ENCODE measurements around the gene NENF. TPM values are rescaled to one million over a fixed set of nuclear protein-coding genes. Genes with fewer than 3 reads are reported as not detected.

NENF gene
- total RNA-seq, 1 experiment from 2014 or later: 51.0 TPM

DNA sequence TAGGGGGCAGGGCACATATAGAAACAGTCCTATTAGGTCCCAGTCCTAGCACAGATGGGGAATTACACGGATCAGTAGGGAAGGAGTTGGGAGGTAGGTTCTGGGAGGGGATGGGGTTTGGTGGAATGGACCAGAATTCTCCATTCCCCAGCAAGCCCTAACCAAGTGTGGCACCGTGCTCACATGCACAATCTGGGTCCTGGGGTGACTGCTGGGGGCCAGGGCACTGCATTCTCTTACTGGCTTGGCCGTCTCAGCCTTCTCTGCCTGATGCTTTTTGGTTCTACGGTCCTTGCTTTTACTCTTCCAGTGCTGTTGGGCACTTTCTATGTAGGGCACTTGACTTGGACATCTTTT, 53.9 kb downstream of the NENF start:
- Histone ChIP-seq H3K4me3 (ENCODE audit: low read depth, low read length, poor library complexity, severe bottlenecking) (no peak overlapping the region), H3K27me3 (replicated peaks; ENCODE audit: insufficient read depth, low read depth, low read length, poor library complexity) (no peaks in the 10 kb centered on the region), H3K9me3 (ENCODE audit: low read depth, low read length, poor library complexity, severe bottlenecking) (no peaks in the 10 kb centered on the region), H3K36me3 (ENCODE audit: insufficient read depth, low read length, poor library complexity, severe bottlenecking) (no peaks in the 10 kb centered on the region), H3K4me1 (ENCODE audit: insufficient read depth, low read length, poor library complexity, severe bottlenecking) (no peaks in the 10 kb centered on the region), H3K27ac (ENCODE audit: low read depth, low read length, poor library complexity, severe bottlenecking) (no peak overlapping the region)
- no TSS peak for BruUV-seq (replicated peaks)
- intact Hi-C loops (cut with micrococcal nuclease; ENCODE audit: unreplicated experiment): no loop called here
- POLR2A ChIA-PET (ENCODE audit: low non-redundant PET): no interaction called here
- TF ChIP-seq, protein P1, sequence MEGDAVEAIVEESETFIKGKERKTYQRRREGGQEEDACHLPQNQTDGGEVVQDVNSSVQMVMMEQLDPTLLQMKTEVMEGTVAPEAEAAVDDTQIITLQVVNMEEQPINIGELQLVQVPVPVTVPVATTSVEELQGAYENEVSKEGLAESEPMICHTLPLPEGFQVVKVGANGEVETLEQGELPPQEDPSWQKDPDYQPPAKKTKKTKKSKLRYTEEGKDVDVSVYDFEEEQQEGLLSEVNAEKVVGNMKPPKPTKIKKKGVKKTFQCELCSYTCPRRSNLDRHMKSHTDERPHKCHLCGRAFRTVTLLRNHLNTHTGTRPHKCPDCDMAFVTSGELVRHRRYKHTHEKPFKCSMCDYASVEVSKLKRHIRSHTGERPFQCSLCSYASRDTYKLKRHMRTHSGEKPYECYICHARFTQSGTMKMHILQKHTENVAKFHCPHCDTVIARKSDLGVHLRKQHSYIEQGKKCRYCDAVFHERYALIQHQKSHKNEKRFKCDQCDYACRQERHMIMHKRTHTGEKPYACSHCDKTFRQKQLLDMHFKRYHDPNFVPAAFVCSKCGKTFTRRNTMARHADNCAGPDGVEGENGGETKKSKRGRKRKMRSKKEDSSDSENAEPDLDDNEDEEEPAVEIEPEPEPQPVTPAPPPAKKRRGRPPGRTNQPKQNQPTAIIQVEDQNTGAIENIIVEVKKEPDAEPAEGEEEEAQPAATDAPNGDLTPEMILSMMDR (conservative IDR thresholded peaks at IDR 0.05; ENCODE audit: low read depth, low read length): no peak
- no peak for TF ChIP-seq EZH2 (IDR thresholded peaks at IDR 0.05; ENCODE audit: borderline replicate concordance, low read depth, low read length, poor library complexity, severe bottlenecking)
- CTCF ChIA-PET: no interaction called here
- no peak for DNase-seq (ENCODE audit: low spot score)

DNA sequence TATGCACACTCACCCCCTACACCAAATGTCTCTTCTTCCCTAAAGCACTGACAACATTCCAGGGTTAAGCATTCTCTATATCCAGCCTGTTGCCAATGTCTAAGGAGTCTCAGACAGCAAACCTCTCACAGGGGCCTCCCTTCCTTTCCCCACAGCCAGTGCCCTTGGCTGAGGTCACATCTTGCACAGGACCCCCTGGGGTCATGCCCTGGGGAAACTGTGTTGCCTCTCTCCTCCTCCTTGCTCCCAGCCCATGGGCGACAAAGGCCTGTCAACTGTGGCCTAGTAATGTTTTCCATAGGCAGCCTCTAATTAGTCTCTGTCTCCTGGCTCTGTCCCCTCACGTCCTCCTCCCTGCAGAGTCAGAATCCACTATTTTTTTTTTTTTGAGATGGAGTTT, 54.6 kb downstream of the NENF start:
- intact Hi-C loops (cut with micrococcal nuclease; ENCODE audit: unreplicated experiment): no loop called here
- TF ChIP-seq, protein P1 (conservative IDR thresholded peaks at IDR 0.05; ENCODE audit: low read depth, low read length): no peak
- TF ChIP-seq EZH2 (IDR thresholded peaks at IDR 0.05; ENCODE audit: borderline replicate concordance, low read depth, low read length, poor library complexity, severe bottlenecking): no peak
- DNase-seq (ENCODE audit: low spot score): no peak
- Histone ChIP-seq H3K36me3 (ENCODE audit: insufficient read depth, low read length, poor library complexity, severe bottlenecking) (no peaks in the 10 kb centered on the region), H3K27me3 (replicated peaks; ENCODE audit: insufficient read depth, low read depth, low read length, poor library complexity) (no peaks in the 10 kb centered on the region), H3K9me3 (ENCODE audit: low read depth, low read length, poor library complexity, severe bottlenecking) (no peaks in the 10 kb centered on the region), H3K27ac (ENCODE audit: low read depth, low read length, poor library complexity, severe bottlenecking) (no peak overlapping the region), H3K4me1 (ENCODE audit: insufficient read depth, low read length, poor library complexity, severe bottlenecking) (no peaks in the 10 kb centered on the region), H3K4me3 (ENCODE audit: low read depth, low read length, poor library complexity, severe bottlenecking) (no peak overlapping the region)
- BruUV-seq (replicated peaks): no TSS peak
- POLR2A ChIA-PET (ENCODE audit: low non-redundant PET): no interaction called here
- CTCF ChIA-PET: no interaction called here

DNA sequence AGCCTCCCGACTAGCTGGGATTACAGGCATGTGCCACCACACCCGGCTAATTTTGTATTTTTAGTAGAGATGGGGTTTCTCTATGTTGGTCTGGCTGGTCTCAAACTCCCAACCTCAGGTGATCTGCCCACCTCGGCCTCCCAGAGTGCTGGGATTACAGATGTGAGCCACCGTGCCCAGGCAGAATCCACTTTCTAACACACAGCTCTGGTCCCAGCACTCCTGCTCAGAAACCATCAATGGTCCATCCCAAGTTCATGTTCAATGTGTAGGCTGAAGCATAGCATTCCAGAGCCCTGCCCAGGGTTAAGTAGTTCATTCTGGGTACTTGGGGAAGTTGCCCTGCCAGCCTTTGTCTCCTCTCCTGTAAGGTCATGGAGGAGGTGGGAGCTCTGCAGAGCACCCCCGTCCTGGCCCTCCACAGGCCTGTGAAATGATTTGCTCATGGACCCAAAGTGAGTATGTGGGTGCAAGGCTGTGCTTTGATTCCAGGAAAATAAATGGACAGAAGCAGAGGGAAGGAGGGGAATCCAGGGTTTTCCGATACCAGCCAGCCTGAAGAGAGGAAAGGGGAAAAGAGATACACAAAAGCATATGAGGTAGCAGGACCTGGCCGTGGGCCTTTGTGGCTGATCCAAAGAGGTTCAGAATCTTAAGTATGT, 55.2 kb downstream of the NENF start:
- Histone ChIP-seq H3K36me3 (ENCODE audit: insufficient read depth, low read length, poor library complexity, severe bottlenecking) (no peaks in the 10 kb centered on the region), H3K9me3 (ENCODE audit: low read depth, low read length, poor library complexity, severe bottlenecking) (no peaks in the 10 kb centered on the region), H3K27me3 (replicated peaks; ENCODE audit: insufficient read depth, low read depth, low read length, poor library complexity) (no peaks in the 10 kb centered on the region), H3K4me1 (ENCODE audit: insufficient read depth, low read length, poor library complexity, severe bottlenecking) (no peaks in the 10 kb centered on the region), H3K27ac (ENCODE audit: low read depth, low read length, poor library complexity, severe bottlenecking) (no peak overlapping the region), H3K4me3 (ENCODE audit: low read depth, low read length, poor library complexity, severe bottlenecking) (no peak overlapping the region)
- CTCF ChIA-PET: no interaction called here
- BruUV-seq (replicated peaks): no TSS peak
- no peak for TF ChIP-seq EZH2 (IDR thresholded peaks at IDR 0.05; ENCODE audit: borderline replicate concordance, low read depth, low read length, poor library complexity, severe bottlenecking)
- TF ChIP-seq, protein P1 (conservative IDR thresholded peaks at IDR 0.05; ENCODE audit: low read depth, low read length): no peak
- intact Hi-C loops (cut with micrococcal nuclease; ENCODE audit: unreplicated experiment): no loop called here
- no peak for DNase-seq (ENCODE audit: low spot score)
- POLR2A ChIA-PET (ENCODE audit: low non-redundant PET): no interaction called here
